Thyroid gland (tissue), 4 donors: ENCODE measurements around the gene NFYB. TPM values are rescaled to one million over a fixed set of nuclear protein-coding genes. Genes with fewer than 3 reads are reported as not detected.
A peak's percentile ranks its signal among the peaks of the same experiment; 100 is the strongest.

ENCODE experiments used
- DNase-seq, 2 donors: peaks; one replicate each; pipeline ENCODE4 v3.0.0-alpha.2; 2019
- H3K27ac ChIP-seq, 3 donors: fragments of 200-600 bp; sonication (generic); 1 replicate in 2 of 3; 2 replicates in 1 of 3; pipeline ENCODE4 v1.5.1; 2016 to 2019; ENCODE audit warnings: mild to moderate bottlenecking in 1 of 3, moderate library complexity in 1 of 3
- H3K27me3 ChIP-seq: fragments of 200-600 bp; sonication (generic); one replicate; pipeline ENCODE4 v1.5.1; 2019
- H3K36me3 ChIP-seq, 2 donors: fragments of 200-600 bp; sonication (generic); one replicate each; pipeline ENCODE4 v1.5.1; 2016 to 2019
- H3K4me1 ChIP-seq, 2 donors: fragments of 200-600 bp; sonication (generic); one replicate each; pipeline ENCODE4 v1.5.1; 2017 to 2019
- H3K4me3 ChIP-seq, 3 donors: fragments of 200-600 bp; sonication (generic); replicated peaks in 1 of 3; 1 replicate in 2 of 3; 2 replicates in 1 of 3; pipeline ENCODE4 v1.5.1; 2016; ENCODE audit warnings: mild to moderate bottlenecking in 1 of 3
- H3K9me3 ChIP-seq: fragments of 200-600 bp; sonication (generic); one replicate; pipeline ENCODE4 v1.5.1; 2017
- CTCF ChIP-seq, 6 experiments: fragments of 200-600 bp in 3 of 6; fragments of 450-650 bp in 3 of 6; sonication (generic) in 3 of 6; IDR thresholded peaks; one replicate each; pipeline ENCODE4 v1.5.1; 2016 to 2019; ENCODE audit warnings: antibody characterized with exemption in 6 of 6, mild to moderate bottlenecking in 2 of 6, inconsistent platforms in 1 of 6, moderate library complexity in 1 of 6
- POLR2A ChIP-seq, 2 donors: fragments of 450-650 bp; IDR thresholded peaks; one replicate each; pipeline ENCODE4 v1.6.1; 2017; ENCODE audit warnings: antibody characterized with exemption in 2 of 2, mild to moderate bottlenecking in 2 of 2, moderate library complexity in 1 of 2
- WGBS, 2 donors: methylation state at CpG; one replicate each; pipeline ENCODE4 v1.1.5; 2017; 5-methylcytosine and 5-hydroxymethylcytosine counted together
- intact Hi-C: fragments of 100-400 bp; cut with DNase I; formaldehyde crosslinking; loops from one replicate; pipeline ENCODE4 v1.15.1; 2023
- total RNA-seq, 4 donors: library from RNA; depleted of rRNA; stranded (reverse); fragments of >200 nt; gene quantifications; one replicate each; pipeline ENCODE4 v1.2.3, GENCODE V29; 2016

Gene NFYB
- total RNA-seq: 10 to 100 TPM; 24.7 to 53.1 (median 37.1) TPM

- no peaks in the 10 kb centered on the region for H3K27me3 ChIP-seq
- H3K4me3 ChIP-seq: peak within 1 kb of the TSS; percentile 47 to 80 (median 70)
- H3K27ac ChIP-seq: peak within 1 kb of the TSS; percentile 55 to 80 (median 79)
- H3K36me3 ChIP-seq: no peaks in the 10 kb centered on the region
- intact Hi-C loops: no loop called here
- H3K9me3 ChIP-seq: no peaks in the 10 kb centered on the region
- TF ChIP-seq POLR2A (IDR thresholded peaks at IDR 0.05) (peak in 1 of 2 donors; percentile 93), CTCF (IDR thresholded peaks at IDR 0.05) (no peak)
- WGBS, 2 donors: 22 to 24% methylated on average over 15 to 17 of the region's 111 CpGs
- H3K4me1 ChIP-seq: peaks cover 11 to 20% of the 10 kb centered on the region in 2 donors
- peak; percentile 96 to 97 for DNase-seq
Measured at GRCh38 chr12:104137902-104138796, at the start of gene NFYB. Gene NFYB (minus strand): TSS chr12:104138210. CDS start chr12:104135453, 2,757 bp downstream.

DNA sequence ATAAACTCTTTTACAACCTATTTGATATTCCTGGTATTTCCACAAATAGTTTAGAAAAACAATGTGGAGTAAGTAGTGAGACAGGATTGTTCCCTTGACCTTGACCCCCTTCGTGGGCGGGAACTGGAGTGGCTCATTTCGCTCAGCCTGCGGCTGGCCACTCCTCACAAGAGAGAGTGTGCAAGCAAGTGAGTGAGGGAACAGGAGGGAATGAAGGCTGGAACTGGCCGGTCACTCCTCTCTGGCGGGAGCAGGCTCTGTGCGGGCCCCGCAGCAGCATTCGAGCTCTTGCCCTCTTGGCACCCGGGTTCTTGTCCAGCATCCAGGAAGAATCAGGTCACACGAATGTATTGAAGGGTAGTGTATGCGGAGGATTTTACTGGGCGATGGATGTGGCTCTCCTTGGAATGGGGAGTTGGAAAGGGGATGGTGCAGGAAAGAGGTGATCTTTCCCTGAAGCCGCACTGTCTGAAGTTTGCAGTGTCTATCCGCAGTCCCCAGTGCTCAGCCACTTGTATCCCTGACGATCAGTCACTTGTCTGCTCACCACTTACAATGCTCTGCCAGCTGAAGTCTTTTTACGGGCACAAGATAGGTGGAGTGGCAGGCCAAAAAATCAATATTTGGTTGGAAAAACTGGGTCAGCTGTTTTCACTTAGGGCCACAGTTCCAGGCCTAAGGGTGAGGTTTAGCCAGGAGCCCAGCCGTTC lies 49.6 kb upstream of the NFYB start:
- DNase-seq: no peak
- TF ChIP-seq POLR2A (IDR thresholded peaks at IDR 0.05) (no peak), CTCF (IDR thresholded peaks at IDR 0.05) (no peak)
- 93 to 94% methylated on average over 18 of the region's 18 CpGs for WGBS, 2 donors
- intact Hi-C loops: no loop called here
- H3K9me3 ChIP-seq: no peaks in the 10 kb centered on the region
- H3K36me3 ChIP-seq: no peaks in the 10 kb centered on the region
- no peak overlapping the region for H3K27ac ChIP-seq
- no peak overlapping the region for H3K4me3 ChIP-seq
- H3K27me3 ChIP-seq: no peaks in the 10 kb centered on the region
- H3K4me1 ChIP-seq: no peaks in the 10 kb centered on the region

DNA sequence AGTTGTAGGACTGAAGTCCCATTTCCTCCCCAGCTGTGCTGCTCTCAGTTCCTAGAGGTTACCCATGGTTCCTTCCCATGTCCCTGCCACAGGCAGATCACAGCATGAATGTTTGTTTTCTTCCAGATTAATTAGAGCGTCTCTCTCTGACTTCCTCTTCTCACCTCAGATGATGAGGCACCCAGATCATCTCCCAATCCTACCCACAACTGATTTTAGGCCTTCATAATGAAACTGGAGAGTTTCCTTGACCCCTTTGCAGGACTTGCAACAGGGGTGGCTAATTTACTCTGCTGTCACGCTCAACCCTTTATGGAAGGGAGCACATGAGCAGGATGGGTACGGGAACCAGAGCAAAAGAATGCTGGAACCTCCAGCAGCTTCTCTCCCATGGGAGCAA lies 45.4 kb upstream of the NFYB start:
- no peaks in the 10 kb centered on the region for H3K9me3 ChIP-seq
- TF ChIP-seq CTCF (IDR thresholded peaks at IDR 0.05) (no peak), POLR2A (IDR thresholded peaks at IDR 0.05) (no peak)
- no peaks in the 10 kb centered on the region for H3K36me3 ChIP-seq
- no peaks in the 10 kb centered on the region for H3K27me3 ChIP-seq
- no peak overlapping the region for H3K27ac ChIP-seq
- WGBS, 2 donors: 90 to 92% methylated on average over 3 of the region's 3 CpGs
- DNase-seq: no peak
- intact Hi-C loops: no loop called here
- H3K4me3 ChIP-seq: no peak overlapping the region
- peaks cover 0 to 8% of the 10 kb centered on the region in 2 donors for H3K4me1 ChIP-seq

- H3K4me1 ChIP-seq: peaks cover 0 to 11% of the 10 kb centered on the region in 2 donors
- H3K27me3 ChIP-seq: no peaks in the 10 kb centered on the region
- DNase-seq: no peak
- intact Hi-C loops: no loop called here
- no peaks in the 10 kb centered on the region for H3K9me3 ChIP-seq
- 88 to 91% methylated on average over 5 of the region's 5 CpGs for WGBS, 2 donors
- no peak overlapping the region for H3K27ac ChIP-seq
- TF ChIP-seq CTCF (IDR thresholded peaks at IDR 0.05) (no peak), POLR2A (IDR thresholded peaks at IDR 0.05) (no peak)
- no peak overlapping the region for H3K4me3 ChIP-seq
- no peaks in the 10 kb centered on the region for H3K36me3 ChIP-seq
Measured at GRCh38 chr12:104182621-104183378, 44.8 kb upstream of the NFYB start.
